Neural cell (in vitro differentiated cells): ENCODE measurements around the gene DDX24.

ENCODE experiments used
- EZH2 ChIP-seq: fragments of 200-600, 300-800 bp; shearing (Covaris generic), sonication (generic); IDR thresholded peaks from 2 replicates; pipeline ENCODE4 v1.6.1; 2014; ENCODE audit warnings: antibody characterized with exemption, low read length, borderline replicate concordance, mild to moderate bottlenecking; ENCODE audit not compliant: insufficient read depth, poor library complexity, severe bottlenecking
- POLR2AphosphoS5 ChIP-seq: IDR thresholded peaks from 2 replicates; pipeline ENCODE4 v1.6.1; 2012
- TAF1 ChIP-seq: IDR thresholded peaks from 2 replicates; pipeline ENCODE4 v1.6.1; 2012; ENCODE audit warnings: low read depth
- TF ChIP-seq, protein P1 (sequence below): fragments of 450-650 bp; IDR thresholded peaks from 2 replicates; pipeline ENCODE4 v1.5.1; 2014; ENCODE audit warnings: antibody characterized with exemption, mild to moderate bottlenecking, moderate library complexity; ENCODE audit not compliant: poor library complexity, severe bottlenecking

GRCh38 chr14:94034886-94035285 lies 46.1 kb downstream of the DDX24 start:
- TF ChIP-seq TAF1 (no peak), POLR2AphosphoS5 (no peak), EZH2 (no peak)
- TF ChIP-seq, protein P1, sequence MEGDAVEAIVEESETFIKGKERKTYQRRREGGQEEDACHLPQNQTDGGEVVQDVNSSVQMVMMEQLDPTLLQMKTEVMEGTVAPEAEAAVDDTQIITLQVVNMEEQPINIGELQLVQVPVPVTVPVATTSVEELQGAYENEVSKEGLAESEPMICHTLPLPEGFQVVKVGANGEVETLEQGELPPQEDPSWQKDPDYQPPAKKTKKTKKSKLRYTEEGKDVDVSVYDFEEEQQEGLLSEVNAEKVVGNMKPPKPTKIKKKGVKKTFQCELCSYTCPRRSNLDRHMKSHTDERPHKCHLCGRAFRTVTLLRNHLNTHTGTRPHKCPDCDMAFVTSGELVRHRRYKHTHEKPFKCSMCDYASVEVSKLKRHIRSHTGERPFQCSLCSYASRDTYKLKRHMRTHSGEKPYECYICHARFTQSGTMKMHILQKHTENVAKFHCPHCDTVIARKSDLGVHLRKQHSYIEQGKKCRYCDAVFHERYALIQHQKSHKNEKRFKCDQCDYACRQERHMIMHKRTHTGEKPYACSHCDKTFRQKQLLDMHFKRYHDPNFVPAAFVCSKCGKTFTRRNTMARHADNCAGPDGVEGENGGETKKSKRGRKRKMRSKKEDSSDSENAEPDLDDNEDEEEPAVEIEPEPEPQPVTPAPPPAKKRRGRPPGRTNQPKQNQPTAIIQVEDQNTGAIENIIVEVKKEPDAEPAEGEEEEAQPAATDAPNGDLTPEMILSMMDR = no peak
